Hepatocyte (in vitro differentiated cells): ENCODE results near the gene ZNF587B.
"Not testable (repeated sequence)": the region's sequence is repeated elsewhere in the genome, so short reads cannot be mapped to it uniquely, and the experiment has no call there.

Experiments
- CTCF ChIP-seq: fragments of 200-600 bp; sonication (generic); IDR thresholded peaks from 2 replicates; pipeline ENCODE4 v1.5.1; 2016; ENCODE audit warnings: antibody characterized with exemption, mild to moderate bottlenecking; ENCODE audit not compliant: poor library complexity
- EZH2 ChIP-seq: fragments of 200-600 bp; sonication (generic); IDR thresholded peaks from 2 replicates; pipeline ENCODE4 v1.6.1; 2016; ENCODE audit warnings: antibody characterized with exemption, mild to moderate bottlenecking, borderline replicate concordance
- EZH2phosphoT487 ChIP-seq: fragments of 200-600 bp; sonication (generic); IDR thresholded peaks from one replicate; pipeline ENCODE4 v1.6.1; 2018; ENCODE audit warnings: antibody characterized with exemption, mild to moderate bottlenecking, low read depth, moderate library complexity; ENCODE audit not compliant: unreplicated experiment, severe bottlenecking

GRCh38 chr19:57849162-57849665 is 19.1 kb downstream of the ZNF587B start:
- not testable (repeated sequence) for TF ChIP-seq CTCF, EZH2phosphoT487, EZH2
